HG03442 (cell line): Measurements from ENCODE around the gene ABCC12.

Source experiments
- ATAC-seq: cut with Tn5 transposase; IDR thresholded peaks from one replicate; pipeline ENCODE4 v1.9.1; 2021; ENCODE audit warnings: mild to moderate bottlenecking, moderate library complexity; ENCODE audit not compliant: unreplicated experiment

Gene ABCC12

GRCh38 chr16:48133455-48134211 is 22.2 kb downstream of the ABCC12 start:
- no peak for ATAC-seq

DNA sequence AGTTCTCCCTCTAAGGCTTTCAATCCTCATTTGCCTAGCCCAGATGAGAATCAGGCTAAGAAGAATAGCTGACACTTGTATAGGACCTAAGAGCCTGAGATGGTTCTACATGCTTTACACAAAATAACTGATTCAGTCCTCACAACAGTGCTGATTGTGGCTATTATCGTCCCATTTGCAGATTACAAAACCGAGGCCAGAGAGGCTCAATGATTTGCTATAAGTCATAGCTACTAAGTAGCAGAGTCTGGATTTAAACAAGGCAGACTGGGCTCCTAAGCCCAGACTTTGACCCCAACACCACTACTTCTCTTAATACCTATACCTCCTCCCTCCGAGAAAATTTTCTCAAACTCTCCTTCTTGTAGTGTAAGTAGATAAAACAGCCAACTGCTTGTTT is 23.1 kb downstream of the ABCC12 start:
- no peak for ATAC-seq

GRCh38 chr16:48131201-48131935 is 24.4 kb downstream of the ABCC12 start:
- ATAC-seq: no peak

DNA sequence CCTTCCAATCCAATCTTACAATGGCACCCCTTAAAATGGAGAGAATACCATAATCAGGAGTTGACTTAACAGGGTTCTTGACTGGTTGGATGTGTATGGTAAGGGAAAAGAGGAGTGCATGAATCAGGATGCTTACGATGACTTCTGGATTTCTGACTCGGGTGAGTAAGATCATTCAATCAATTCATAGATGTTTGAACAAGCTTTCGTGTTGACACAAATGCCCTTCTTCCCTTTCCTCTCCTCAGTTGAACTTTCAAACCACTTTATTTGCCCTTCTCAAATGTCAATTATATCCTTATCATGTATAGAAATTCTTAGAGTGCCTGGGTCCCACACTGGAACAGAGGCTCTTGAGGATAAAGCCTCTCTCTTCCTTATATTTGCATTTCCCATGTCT is 25.9 kb downstream of the ABCC12 start:
- no peak for ATAC-seq

DNA sequence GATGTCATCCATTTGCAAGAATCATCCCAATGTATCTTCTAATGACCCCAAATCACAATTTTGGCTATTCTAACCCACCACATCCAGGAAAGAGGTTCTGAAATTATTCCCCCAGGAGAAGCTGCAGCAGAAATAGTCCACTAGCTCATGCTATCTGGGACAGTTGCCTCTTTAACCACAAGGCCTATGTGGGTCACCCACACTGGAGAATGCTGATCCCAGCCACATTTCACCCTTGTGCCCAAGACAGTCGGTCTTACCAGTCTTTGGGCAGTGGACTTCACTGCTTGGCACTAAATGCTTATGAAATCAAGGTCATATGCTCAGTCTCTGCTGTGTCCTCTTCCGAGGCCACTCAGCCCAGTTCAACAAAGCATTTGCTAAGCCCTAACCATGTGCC is 27.0 kb downstream of the ABCC12 start:
- no peak for ATAC-seq

GRCh38 chr16:48126801-48127644 is 28.8 kb downstream of the ABCC12 start:
- ATAC-seq: no peak

- ATAC-seq: no peak
Observed at GRCh38 chr16:48125888-48126287, 29.9 kb downstream of the ABCC12 start.

DNA sequence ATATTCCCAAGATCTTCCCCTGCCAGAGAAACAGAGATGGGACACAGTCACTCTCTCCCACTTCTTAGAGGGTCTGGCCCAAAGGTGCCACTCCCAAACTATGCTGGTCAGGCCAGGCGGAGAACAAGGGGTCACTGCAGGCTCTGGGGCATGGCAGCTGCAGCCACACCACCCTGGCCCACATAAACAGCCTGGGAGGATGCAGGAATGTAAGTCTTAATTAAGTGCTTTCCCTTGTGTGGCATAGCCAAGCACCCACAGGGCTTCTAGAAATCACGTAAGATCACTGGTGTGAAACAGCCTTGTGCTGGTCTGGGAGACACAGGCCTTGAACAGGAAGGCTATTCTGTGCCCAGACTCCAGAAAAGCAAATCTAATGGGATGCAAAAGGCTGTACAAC is 31.5 kb downstream of the ABCC12 start:
- no peak for ATAC-seq

DNA sequence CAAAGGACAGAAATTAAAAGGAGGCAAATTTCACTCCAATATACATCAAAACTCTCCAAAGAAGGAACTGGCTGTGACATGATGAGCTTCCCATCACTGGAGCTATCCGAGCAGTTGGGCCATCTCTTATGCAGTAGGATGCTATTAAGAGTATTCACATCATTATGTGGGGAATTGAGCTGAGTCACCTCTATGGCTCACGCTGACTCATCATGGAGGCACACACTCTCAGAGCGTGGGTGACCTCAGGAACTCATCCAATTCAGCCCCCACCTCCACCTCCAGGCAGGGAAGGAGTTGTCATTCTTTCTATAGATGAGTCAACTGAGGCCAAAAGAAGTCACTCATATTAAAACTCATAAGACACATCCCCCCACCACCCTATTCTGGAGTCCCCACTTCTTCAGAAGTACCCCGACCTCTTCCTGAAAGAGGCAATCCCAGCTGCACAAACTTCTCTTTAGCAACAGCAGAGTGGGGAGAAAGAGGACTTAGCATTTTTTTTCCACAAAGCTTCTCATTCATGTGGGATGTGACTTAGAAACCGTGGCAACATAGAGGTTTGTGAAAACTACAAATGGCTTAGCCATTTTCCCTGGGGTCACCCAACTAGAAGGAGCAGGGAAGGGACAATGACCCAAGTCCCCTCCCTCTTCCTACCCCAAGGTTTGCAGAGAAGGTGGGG is 32.5 kb downstream of the ABCC12 start:
- ATAC-seq: peak; percentile 92

- no peak for ATAC-seq
Observed at GRCh38 chr16:48121276-48121675, 34.5 kb downstream of the ABCC12 start.

- no peak for ATAC-seq
Observed at GRCh38 chr16:48118841-48119240, 37.0 kb downstream of the ABCC12 start.

DNA sequence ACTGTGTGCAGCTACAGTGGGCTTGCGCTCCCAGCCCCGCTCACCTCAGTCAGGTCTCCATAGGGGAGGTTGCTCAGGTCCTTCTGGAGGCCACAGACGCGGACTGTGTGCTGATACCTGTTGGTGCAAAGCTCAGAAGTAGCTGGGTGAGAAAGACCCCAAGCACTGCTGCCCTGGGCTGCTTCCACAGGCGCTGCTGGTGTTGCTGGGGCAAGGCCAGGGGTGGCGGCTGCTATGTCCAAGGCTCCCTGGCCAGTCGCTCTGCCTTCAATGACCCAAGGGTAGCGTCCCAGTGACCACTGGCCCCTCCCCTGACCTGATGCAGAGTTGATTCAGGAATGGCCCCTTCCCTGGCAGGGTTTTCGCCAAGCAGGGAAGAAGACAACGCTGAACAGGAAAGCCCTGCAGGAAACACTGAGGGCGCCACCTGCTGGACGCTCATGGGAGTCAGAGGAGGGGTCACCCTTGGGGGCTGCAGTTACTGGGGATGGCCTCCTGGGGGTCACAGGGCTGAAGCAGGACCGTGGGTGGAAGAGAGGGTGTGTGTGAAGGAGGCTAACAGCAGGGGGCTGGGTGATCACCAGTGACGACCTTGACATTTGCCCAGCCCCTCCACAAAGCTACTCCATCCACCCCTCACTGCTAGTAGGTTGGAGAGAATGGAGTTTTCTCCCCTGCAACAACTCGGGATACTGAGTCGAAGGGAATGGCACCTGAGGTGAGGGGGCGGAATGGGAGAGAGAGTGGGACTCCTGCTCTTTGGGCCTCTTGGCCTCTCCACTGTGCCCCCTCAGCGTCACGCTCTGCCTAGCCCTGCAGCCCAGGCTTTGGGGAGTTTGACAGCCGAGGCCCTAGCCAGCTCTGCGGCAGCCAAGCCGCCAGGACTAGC is 38.3 kb downstream of the ABCC12 start:
- ATAC-seq: peak; percentile 76

- ATAC-seq: no peak
Observed at GRCh38 chr16:48115299-48115698, 40.5 kb downstream of the ABCC12 start.

GRCh38 chr16:48114410-48114809 is 41.4 kb downstream of the ABCC12 start:
- ATAC-seq: no peak

- ATAC-seq: no peak
Observed at GRCh38 chr16:48113471-48113870, 42.3 kb downstream of the ABCC12 start.

- ATAC-seq: no peak
Observed at GRCh38 chr16:48113001-48113400, 42.8 kb downstream of the ABCC12 start.

- ATAC-seq: no peak
Observed at GRCh38 chr16:48112600-48112999, 43.2 kb downstream of the ABCC12 start.

GRCh38 chr16:48110982-48111381 is 44.8 kb downstream of the ABCC12 start:
- no peak for ATAC-seq

- no peak for ATAC-seq
Observed at GRCh38 chr16:48110000-48110399, 45.8 kb downstream of the ABCC12 start.

GRCh38 chr16:48109475-48109874 is 46.3 kb downstream of the ABCC12 start:
- ATAC-seq: no peak
